GM12872 (cell line): Measurements from ENCODE around the gene GARIN5A.

ENCODE experiments used
- CTCF ChIP-seq: IDR thresholded peaks from 3 replicates; pipeline ENCODE4 v1.5.1; 2011; ENCODE audit warnings: low read depth, mild to moderate bottlenecking, low read length, moderate library complexity; ENCODE audit not compliant: insufficient read depth

GARIN5A gene

GRCh38 chr19:50492303-50493052 lies 15.8 kb upstream of the GARIN5A start:
- no peak for TF ChIP-seq CTCF

- no peak for TF ChIP-seq CTCF
Measured at GRCh38 chr19:50490991-50491472, 14.4 kb upstream of the GARIN5A start.

GRCh38 chr19:50490411-50490811 lies 13.8 kb upstream of the GARIN5A start:
- TF ChIP-seq CTCF, result no peak

- TF ChIP-seq CTCF, result no peak
Measured at GRCh38 chr19:50489461-50490011, 12.9 kb upstream of the GARIN5A start.

- no peak for TF ChIP-seq CTCF
Measured at GRCh38 chr19:50488389-50489194, 11.9 kb upstream of the GARIN5A start.

- peak; percentile 66 for TF ChIP-seq CTCF
Measured at GRCh38 chr19:50486823-50487515, 10.3 kb upstream of the GARIN5A start.
